KMS-11 (cell line): ENCODE results near the gene ATG9A.

ENCODE experiments used
- H2AFZ ChIP-seq: fragments of 200-600 bp; sonication (generic); 2 replicates; pipeline ENCODE4 v1.6.1; 2016; ENCODE audit warnings: antibody characterized with exemption, mixed run types, low read depth
- H3K27ac ChIP-seq: fragments of 200-600 bp; sonication (generic); 2 replicates; pipeline ENCODE4 v1.6.1; 2016; ENCODE audit warnings: mild to moderate bottlenecking, mixed run types
- H3K27me3 ChIP-seq: fragments of 200-600 bp; sonication (generic); 2 replicates; pipeline ENCODE4 v1.6.1; 2017; ENCODE audit warnings: mild to moderate bottlenecking, low read depth, mixed run types, moderate library complexity; ENCODE audit not compliant: insufficient read depth
- H3K36me3 ChIP-seq: fragments of 200-600 bp; sonication (generic); 2 replicates; pipeline ENCODE4 v1.6.1; 2017; ENCODE audit warnings: mild to moderate bottlenecking, mixed run types; ENCODE audit not compliant: insufficient read depth
- H3K4me1 ChIP-seq: fragments of 200-600 bp; sonication (generic); 2 replicates; pipeline ENCODE4 v1.6.1; 2016; ENCODE audit warnings: mild to moderate bottlenecking, low read depth, mixed run types; ENCODE audit not compliant: poor library complexity, severe bottlenecking
- H3K4me2 ChIP-seq: fragments of 200-600 bp; sonication (generic); 2 replicates; pipeline ENCODE4 v1.7.0; 2016; ENCODE audit warnings: mild to moderate bottlenecking, mixed run types
- H3K4me3 ChIP-seq: fragments of 200-600 bp; sonication (generic); IDR thresholded peaks from 2 replicates; pipeline ENCODE4 v1.6.1; 2017; ENCODE audit warnings: low read depth, low read length, mixed read lengths; ENCODE audit not compliant: insufficient read depth
- H3K79me2 ChIP-seq: fragments of 200-600 bp; sonication (generic); 2 replicates; pipeline ENCODE4 v1.6.1; 2016; ENCODE audit warnings: low read depth, mixed run types; ENCODE audit not compliant: insufficient read depth
- H3K9ac ChIP-seq: fragments of 200-600 bp; sonication (generic); 2 replicates; pipeline ENCODE4 v1.6.1; 2016; ENCODE audit warnings: mild to moderate bottlenecking, mixed run types
- H4K20me1 ChIP-seq: fragments of 200-600 bp; sonication (generic); 2 replicates; pipeline ENCODE4 v1.6.1; 2016; ENCODE audit warnings: mild to moderate bottlenecking, mixed run types; ENCODE audit not compliant: insufficient read depth
- TF ChIP-seq, protein P1 (sequence below): fragments of 200-600 bp; sonication (generic); conservative IDR thresholded peaks from 2 replicates; pipeline ENCODE4 v1.6.1; 2017; ENCODE audit warnings: low read depth, mild to moderate bottlenecking, antibody characterized with exemption, low read length, moderate library complexity, mixed read lengths

Gene ATG9A

DNA sequence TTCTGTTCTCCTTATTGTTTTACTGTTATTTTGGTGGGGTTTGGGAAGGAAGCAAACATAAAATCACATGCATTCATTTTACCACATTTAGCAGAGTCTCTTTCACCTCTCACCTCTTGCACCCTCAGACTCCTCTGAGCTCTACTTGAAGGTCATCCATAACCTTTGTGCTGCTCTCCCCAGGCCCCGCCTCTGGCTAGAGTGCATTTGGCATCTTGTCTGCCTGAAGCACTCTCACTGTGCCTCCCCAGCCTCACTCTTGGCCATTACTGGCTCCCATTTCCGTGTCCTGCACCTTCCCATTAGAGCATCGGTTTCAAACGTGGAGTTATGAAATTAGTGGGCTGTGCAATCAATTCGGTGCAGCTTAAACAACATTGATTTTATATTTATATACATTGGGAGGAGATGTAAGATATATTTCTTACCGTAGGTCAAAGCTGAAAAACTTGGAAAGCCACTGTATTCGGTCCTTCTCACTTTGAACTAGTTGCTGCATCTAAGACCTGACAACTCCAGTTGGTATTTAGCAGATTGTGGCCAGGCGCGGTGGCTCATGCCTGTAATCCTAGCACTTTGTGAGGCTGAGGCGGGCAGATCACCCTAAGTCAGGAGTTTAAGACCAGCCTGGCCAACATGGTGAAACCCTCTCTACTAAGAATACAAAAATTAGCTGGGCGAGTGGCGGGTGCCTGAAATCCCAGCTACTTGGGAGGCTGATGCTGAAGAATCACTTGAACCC lies 29.8 kb downstream of the ATG9A start:
- Histone ChIP-seq H4K20me1 (no peaks in the 10 kb centered on the region), H3K27me3 (no peaks in the 10 kb centered on the region; the same call in 1 of the 2 replicates), H2AFZ (no peak overlapping the region), H3K27ac (no peak overlapping the region), H3K36me3 (no peaks in the 10 kb centered on the region), H3K4me1 (no peaks in the 10 kb centered on the region), H3K4me2 (no peak overlapping the region), H3K4me3 (no peak overlapping the region), H3K79me2 (no peaks in the 10 kb centered on the region), H3K9ac (no peak overlapping the region)
- TF ChIP-seq, protein P1, sequence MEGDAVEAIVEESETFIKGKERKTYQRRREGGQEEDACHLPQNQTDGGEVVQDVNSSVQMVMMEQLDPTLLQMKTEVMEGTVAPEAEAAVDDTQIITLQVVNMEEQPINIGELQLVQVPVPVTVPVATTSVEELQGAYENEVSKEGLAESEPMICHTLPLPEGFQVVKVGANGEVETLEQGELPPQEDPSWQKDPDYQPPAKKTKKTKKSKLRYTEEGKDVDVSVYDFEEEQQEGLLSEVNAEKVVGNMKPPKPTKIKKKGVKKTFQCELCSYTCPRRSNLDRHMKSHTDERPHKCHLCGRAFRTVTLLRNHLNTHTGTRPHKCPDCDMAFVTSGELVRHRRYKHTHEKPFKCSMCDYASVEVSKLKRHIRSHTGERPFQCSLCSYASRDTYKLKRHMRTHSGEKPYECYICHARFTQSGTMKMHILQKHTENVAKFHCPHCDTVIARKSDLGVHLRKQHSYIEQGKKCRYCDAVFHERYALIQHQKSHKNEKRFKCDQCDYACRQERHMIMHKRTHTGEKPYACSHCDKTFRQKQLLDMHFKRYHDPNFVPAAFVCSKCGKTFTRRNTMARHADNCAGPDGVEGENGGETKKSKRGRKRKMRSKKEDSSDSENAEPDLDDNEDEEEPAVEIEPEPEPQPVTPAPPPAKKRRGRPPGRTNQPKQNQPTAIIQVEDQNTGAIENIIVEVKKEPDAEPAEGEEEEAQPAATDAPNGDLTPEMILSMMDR: no peak

GRCh38 chr2:219198974-219199373 lies 30.5 kb downstream of the ATG9A start:
- H3K4me3 ChIP-seq: no peak overlapping the region
- TF ChIP-seq, protein P1: no peak

GRCh38 chr2:219197388-219197787 lies 32.0 kb downstream of the ATG9A start:
- Histone ChIP-seq H4K20me1 (no peaks in the 10 kb centered on the region), H3K27me3 (no peaks in the 10 kb centered on the region; the same call in 1 of the 2 replicates), H3K4me3 (no peak overlapping the region), H3K27ac (no peak overlapping the region), H2AFZ (no peak overlapping the region), H3K79me2 (no peaks in the 10 kb centered on the region), H3K4me2 (no peak overlapping the region), H3K36me3 (no peaks in the 10 kb centered on the region), H3K4me1 (no peaks in the 10 kb centered on the region), H3K9ac (no peak overlapping the region)
- TF ChIP-seq, protein P1: no peak

More at GRCh38 chr2:219198974-219199373, 30.5 kb downstream of the ATG9A start:
- no peak overlapping the region for H2AFZ ChIP-seq
- no peak overlapping the region for H3K4me2 ChIP-seq
- H3K27ac ChIP-seq: no peak overlapping the region
- H3K27me3 ChIP-seq: no peaks in the 10 kb centered on the region; the same call in 1 of the 2 replicates
- H3K36me3 ChIP-seq: no peaks in the 10 kb centered on the region
- H4K20me1 ChIP-seq: no peaks in the 10 kb centered on the region
- no peaks in the 10 kb centered on the region for H3K4me1 ChIP-seq
- H3K79me2 ChIP-seq: no peaks in the 10 kb centered on the region
- no peak overlapping the region for H3K9ac ChIP-seq

DNA sequence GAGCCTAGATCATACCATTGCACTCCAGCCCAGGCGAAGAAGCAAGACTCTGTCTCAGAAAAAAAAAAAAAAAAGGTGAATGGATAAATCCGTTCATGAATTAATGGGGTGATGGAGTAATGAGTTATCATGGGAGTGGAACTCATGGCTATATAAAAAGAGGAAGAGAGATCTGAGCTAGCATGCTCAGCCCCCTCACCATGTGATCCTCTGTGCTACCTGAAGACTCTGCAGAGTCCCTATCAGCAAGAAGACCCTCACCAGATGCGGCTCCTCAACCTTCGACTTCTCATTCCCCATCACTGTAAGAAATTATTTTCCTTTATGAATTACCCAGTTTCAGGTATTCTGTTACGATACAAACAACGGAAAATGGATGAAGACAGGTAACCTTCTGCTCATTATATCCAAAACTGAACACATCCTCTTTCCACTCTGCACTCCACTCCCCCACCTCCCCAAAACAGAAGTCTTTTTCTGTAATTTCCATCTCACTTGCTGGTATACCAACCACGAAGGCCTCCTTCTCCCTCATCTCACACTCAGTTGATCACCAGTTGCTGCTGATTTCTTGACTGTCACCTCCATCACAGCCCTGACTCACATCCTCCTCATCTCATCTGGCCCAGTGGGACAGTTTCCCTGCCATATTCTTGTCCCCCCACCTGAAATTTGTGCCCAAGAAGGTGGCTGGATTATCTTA lies 42.5 kb downstream of the ATG9A start:
- no peaks in the 10 kb centered on the region for H3K4me1 ChIP-seq
- no peaks in the 10 kb centered on the region for H3K36me3 ChIP-seq
- H2AFZ ChIP-seq: no peak overlapping the region
- H3K79me2 ChIP-seq: no peaks in the 10 kb centered on the region
- TF ChIP-seq, protein P1: no peak
- no peak overlapping the region for H3K9ac ChIP-seq
- H3K27me3 ChIP-seq: no peaks in the 10 kb centered on the region
- H4K20me1 ChIP-seq: no peaks in the 10 kb centered on the region
- no peak overlapping the region for H3K27ac ChIP-seq
- H3K4me3 ChIP-seq: no peak overlapping the region
- no peak overlapping the region for H3K4me2 ChIP-seq
